Parathyroid adenoma (tissue), 2 donors: ENCODE data around the gene SHFL.

Source experiments
- H2AFZ ChIP-seq: fragments of 300-600 bp; sonication (generic); one replicate; pipeline ENCODE4 v1.7.0; 2017; ENCODE audit warnings: antibody characterized with exemption, mild to moderate bottlenecking
- H3K27ac ChIP-seq: fragments of 300-600 bp; sonication (generic); one replicate; pipeline ENCODE4 v1.7.0; 2017
- H3K27me3 ChIP-seq: fragments of 300-600 bp; sonication (generic); one replicate; pipeline ENCODE4 v1.7.0; 2017; ENCODE audit warnings: low read length; ENCODE audit not compliant: control insufficient read depth, insufficient read depth
- H3K36me3 ChIP-seq: fragments of 300-600 bp; sonication (generic); one replicate; pipeline ENCODE4 v1.7.0; 2017; ENCODE audit warnings: low read length; ENCODE audit not compliant: control insufficient read depth, insufficient read depth
- H3K4me1 ChIP-seq: fragments of 300-600 bp; sonication (generic); one replicate; pipeline ENCODE4 v1.7.0; 2017; ENCODE audit warnings: control low read depth
- H3K4me2 ChIP-seq: fragments of 300-600 bp; sonication (generic); one replicate; pipeline ENCODE4 v1.7.0; 2017; ENCODE audit warnings: low read length
- H3K4me3 ChIP-seq: fragments of 300-600 bp; sonication (generic); one replicate; pipeline ENCODE4 v1.7.0; 2017; ENCODE audit warnings: low read depth, low read length
- H3K79me2 ChIP-seq: fragments of 300-600 bp; sonication (generic); one replicate; pipeline ENCODE4 v1.7.0; 2017; ENCODE audit warnings: control low read depth
- H3K9ac ChIP-seq: fragments of 300-600 bp; sonication (generic); one replicate; pipeline ENCODE4 v1.7.0; 2017; ENCODE audit warnings: mild to moderate bottlenecking
- H3K9me3 ChIP-seq: fragments of 300-600 bp; sonication (generic); one replicate; pipeline ENCODE4 v1.7.0; 2017; ENCODE audit warnings: low read length; ENCODE audit not compliant: control insufficient read depth
- CTCF ChIP-seq: fragments of 300-600 bp; sonication (generic); IDR thresholded peaks from one replicate; pipeline ENCODE4 v1.7.0; 2017; ENCODE audit warnings: antibody characterized with exemption, mild to moderate bottlenecking
- donor health status: primary hyperparathyroidism.

The SHFL gene

GRCh38 chr19:10111405-10111811, 25.3 kb downstream of the SHFL start, which contains the start of gene P2RY11:
Gene P2RY11 (plus strand): TSS chr19:10111693. CDS start chr19:10111722, 29 bp downstream.
- no peak within 1 kb of the TSS for H3K27ac ChIP-seq

GRCh38 chr19:10112037-10112761, 26.1 kb downstream of the SHFL start:
- Histone ChIP-seq H3K4me1 (peaks cover 2% of the 10 kb centered on the region), H3K79me2 (no peaks in the 10 kb centered on the region), H3K9me3 (no peaks in the 10 kb centered on the region), H3K27ac (no peak overlapping the region), H3K4me3 (no peak overlapping the region), H3K9ac (no peak overlapping the region), H2AFZ (no peak overlapping the region), H3K36me3 (no peaks in the 10 kb centered on the region), H3K4me2 (no peak overlapping the region), H3K27me3 (no peaks in the 10 kb centered on the region)
- TF ChIP-seq CTCF = no peak

More at GRCh38 chr19:10111405-10111811, 25.3 kb downstream of the SHFL start, which contains the start of gene P2RY11:
- Histone ChIP-seq H2AFZ (no peak within 1 kb of the TSS), H3K79me2 (no peaks in the 10 kb centered on the region), H3K4me3 (no peak within 1 kb of the TSS), H3K9me3 (no peaks in the 10 kb centered on the region), H3K4me1 (peaks cover 5% of the 10 kb centered on the region), H3K36me3 (no peaks in the 10 kb centered on the region), H3K27me3 (no peaks in the 10 kb centered on the region), H3K9ac (no peak within 1 kb of the TSS), H3K4me2 (no peak within 1 kb of the TSS)
- TF ChIP-seq CTCF = no peak

- no peak overlapping the region for H3K27ac ChIP-seq
- no peaks in the 10 kb centered on the region for H3K79me2 ChIP-seq
- no peaks in the 10 kb centered on the region for H3K9me3 ChIP-seq
- no peaks in the 10 kb centered on the region for H3K4me1 ChIP-seq
- H3K36me3 ChIP-seq = no peaks in the 10 kb centered on the region
- H3K4me2 ChIP-seq = no peak overlapping the region
- no peak overlapping the region for H3K9ac ChIP-seq
- TF ChIP-seq CTCF = peak; percentile 56
- H2AFZ ChIP-seq = no peak overlapping the region
- H3K4me3 ChIP-seq = no peak overlapping the region
- H3K27me3 ChIP-seq = no peaks in the 10 kb centered on the region
Observed at GRCh38 chr19:10112895-10113591, 26.9 kb downstream of the SHFL start.

- no peaks in the 10 kb centered on the region for H3K36me3 ChIP-seq
- H3K9ac ChIP-seq = no peak overlapping the region
- H3K9me3 ChIP-seq = no peaks in the 10 kb centered on the region
- no peak overlapping the region for H3K4me3 ChIP-seq
- no peaks in the 10 kb centered on the region for H3K4me1 ChIP-seq
- H3K27me3 ChIP-seq = no peaks in the 10 kb centered on the region
- no peak for TF ChIP-seq CTCF
- no peaks in the 10 kb centered on the region for H3K79me2 ChIP-seq
- no peak overlapping the region for H3K4me2 ChIP-seq
- H3K27ac ChIP-seq = no peak overlapping the region
- no peak overlapping the region for H2AFZ ChIP-seq
Observed at GRCh38 chr19:10113592-10113963, 27.5 kb downstream of the SHFL start.
